Cardiac muscle cell (in vitro differentiated cells and primary cell): Measurements from ENCODE around the gene OGFOD2. TPM values are rescaled to one million over a fixed set of nuclear protein-coding genes. Genes with fewer than 3 reads are reported as not detected.

Source experiments
- DNase-seq, 2 donors: peaks; one replicate each; pipeline versions ENCODE4 v3.0.0 to v3.0.0-alpha.2; 2010 to 2017; ENCODE audit warnings: low read depth in 1 of 2, low spot score in 1 of 2
- H3K27ac ChIP-seq: fragments of 200-600 bp; sonication (generic); 2 replicates; pipeline ENCODE4 v1.5.1; 2016
- H3K27me3 ChIP-seq: fragments of 200-600 bp; sonication (generic); 2 replicates; pipeline ENCODE4 v1.6.0; 2016; ENCODE audit warnings: control low read depth
- H3K36me3 ChIP-seq: fragments of 200-600 bp; sonication (generic); 2 replicates; pipeline ENCODE4 v1.5.1; 2016; ENCODE audit warnings: control low read depth
- H3K4me1 ChIP-seq: fragments of 200-600 bp; sonication (generic); 2 replicates; pipeline ENCODE4 v1.8.1; 2017; ENCODE audit warnings: low read depth, mild to moderate bottlenecking, mixed run types
- H3K4me3 ChIP-seq: fragments of 200-600 bp; sonication (generic); 2 replicates; pipeline ENCODE4 v1.5.1; 2016; ENCODE audit warnings: mild to moderate bottlenecking
- H3K9me3 ChIP-seq: fragments of 200-600 bp; sonication (generic); 2 replicates; pipeline ENCODE4 v1.5.1; 2017; ENCODE audit warnings: low read depth, mild to moderate bottlenecking, control low read depth
- CTCF ChIP-seq: IDR thresholded peaks from 2 replicates; pipeline ENCODE4 v1.5.1; 2012; ENCODE audit warnings: low read depth, mild to moderate bottlenecking, low read length
- polyA plus RNA-seq: library from polyadenylated mRNA; unstranded; fragments of >200 nt; fragmentation: Nextera tagmentation; extraction: Ambion mirVana; gene quantifications from 2 replicates; pipeline ENCODE4 v1.2.1, GENCODE V29; 2016
- total RNA-seq: library from RNA; depleted of rRNA; stranded (reverse); fragments of >200 nt; gene quantifications from 2 replicates; pipeline ENCODE4 v1.2.3, GENCODE V29; 2016

The OGFOD2 gene
- total and polyA plus RNA-seq, 2 experiments from 2014 or later, result 41.8 to 44.4 TPM

DNA sequence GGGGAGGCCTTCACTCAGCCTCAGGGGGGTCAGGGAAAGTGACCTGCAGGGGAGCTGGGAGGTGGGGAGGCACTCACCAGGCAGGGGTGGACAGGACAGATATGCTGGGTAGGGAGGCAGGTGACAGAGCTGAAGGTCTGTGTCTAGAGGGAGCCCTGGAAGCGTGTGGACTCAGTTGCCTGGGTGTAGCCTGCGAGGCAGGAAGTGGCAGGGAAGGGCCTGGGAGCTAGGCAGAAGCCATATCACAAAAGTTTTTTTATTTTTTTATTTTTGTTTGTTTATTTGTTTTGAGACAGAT lies 44.7 kb downstream of the OGFOD2 start:
- TF ChIP-seq CTCF, result no peak

DNA sequence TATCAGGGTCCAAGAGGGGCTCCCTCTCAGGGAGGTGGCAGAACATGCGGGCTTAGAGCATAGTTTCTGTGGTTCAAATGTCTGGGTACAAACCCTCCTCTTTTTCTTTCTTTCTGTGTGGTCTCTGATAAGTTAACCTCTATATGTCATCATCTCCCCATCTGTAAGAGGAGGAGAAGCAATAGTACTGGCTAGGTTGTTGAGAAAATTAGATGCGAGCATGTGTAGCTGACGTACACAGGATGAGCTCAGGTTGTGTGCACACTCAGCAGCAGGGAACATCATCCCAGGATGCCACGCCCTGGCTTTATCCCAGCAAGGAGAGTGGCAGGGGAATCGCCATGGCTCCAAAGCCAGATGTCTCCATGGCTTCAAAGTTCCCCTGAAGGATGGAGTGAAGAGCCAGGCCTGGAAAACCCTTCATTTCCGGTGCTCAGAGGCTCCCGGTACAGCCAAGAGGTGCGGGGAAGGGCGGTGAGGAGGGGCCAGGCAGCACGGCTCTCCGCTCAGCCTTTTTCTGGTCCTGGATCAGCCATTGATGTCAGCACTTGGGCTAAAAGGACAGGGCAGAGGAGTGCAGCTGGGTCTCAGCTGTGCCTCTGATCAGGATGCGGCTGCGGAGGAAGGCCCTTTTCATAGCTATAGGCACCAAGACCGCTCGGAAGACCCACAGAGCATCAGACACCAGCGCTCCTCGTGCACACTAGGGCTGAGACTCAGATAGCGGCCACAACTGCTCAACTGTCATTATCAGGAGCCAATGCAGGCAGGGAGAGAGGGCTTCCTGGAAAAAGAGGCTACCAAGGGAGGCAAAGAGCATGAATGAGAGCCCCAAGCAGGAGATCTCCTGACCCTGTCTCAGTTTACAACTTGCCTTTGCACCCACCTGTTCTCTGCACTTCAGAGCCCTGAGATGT lies 46.9 kb downstream of the OGFOD2 start:
- DNase-seq, result no peak
- Histone ChIP-seq H3K4me1 (no peaks in the 10 kb centered on the region), H3K36me3 (no peaks in the 10 kb centered on the region), H3K27ac (no peak overlapping the region), H3K4me3 (no peak overlapping the region), H3K9me3 (no peaks in the 10 kb centered on the region), H3K27me3 (no peaks in the 10 kb centered on the region)
- no peak for TF ChIP-seq CTCF

More for the DNA sequence above, 44.7 kb downstream of the OGFOD2 start:
- no peaks in the 10 kb centered on the region for H3K27me3 ChIP-seq
- no peaks in the 10 kb centered on the region for H3K4me1 ChIP-seq
- no peaks in the 10 kb centered on the region for H3K9me3 ChIP-seq
- no peak for DNase-seq
- no peak overlapping the region for H3K4me3 ChIP-seq
- H3K36me3 ChIP-seq, result no peaks in the 10 kb centered on the region
- H3K27ac ChIP-seq, result no peak overlapping the region

GRCh38 chr12:123022846-123023245 lies 47.8 kb downstream of the OGFOD2 start:
- Histone ChIP-seq H3K4me3 (no peak overlapping the region), H3K36me3 (no peaks in the 10 kb centered on the region), H3K9me3 (no peaks in the 10 kb centered on the region), H3K27ac (no peak overlapping the region), H3K4me1 (no peaks in the 10 kb centered on the region), H3K27me3 (no peaks in the 10 kb centered on the region)
- no peak for TF ChIP-seq CTCF
- no peak for DNase-seq

GRCh38 chr12:123024819-123025391 lies 49.9 kb downstream of the OGFOD2 start:
- no peak for TF ChIP-seq CTCF
- Histone ChIP-seq H3K36me3 (no peaks in the 10 kb centered on the region), H3K27me3 (no peaks in the 10 kb centered on the region), H3K27ac (no peak overlapping the region), H3K4me3 (no peak overlapping the region), H3K4me1 (no peaks in the 10 kb centered on the region), H3K9me3 (no peaks in the 10 kb centered on the region)
- DNase-seq, result no peak

DNA sequence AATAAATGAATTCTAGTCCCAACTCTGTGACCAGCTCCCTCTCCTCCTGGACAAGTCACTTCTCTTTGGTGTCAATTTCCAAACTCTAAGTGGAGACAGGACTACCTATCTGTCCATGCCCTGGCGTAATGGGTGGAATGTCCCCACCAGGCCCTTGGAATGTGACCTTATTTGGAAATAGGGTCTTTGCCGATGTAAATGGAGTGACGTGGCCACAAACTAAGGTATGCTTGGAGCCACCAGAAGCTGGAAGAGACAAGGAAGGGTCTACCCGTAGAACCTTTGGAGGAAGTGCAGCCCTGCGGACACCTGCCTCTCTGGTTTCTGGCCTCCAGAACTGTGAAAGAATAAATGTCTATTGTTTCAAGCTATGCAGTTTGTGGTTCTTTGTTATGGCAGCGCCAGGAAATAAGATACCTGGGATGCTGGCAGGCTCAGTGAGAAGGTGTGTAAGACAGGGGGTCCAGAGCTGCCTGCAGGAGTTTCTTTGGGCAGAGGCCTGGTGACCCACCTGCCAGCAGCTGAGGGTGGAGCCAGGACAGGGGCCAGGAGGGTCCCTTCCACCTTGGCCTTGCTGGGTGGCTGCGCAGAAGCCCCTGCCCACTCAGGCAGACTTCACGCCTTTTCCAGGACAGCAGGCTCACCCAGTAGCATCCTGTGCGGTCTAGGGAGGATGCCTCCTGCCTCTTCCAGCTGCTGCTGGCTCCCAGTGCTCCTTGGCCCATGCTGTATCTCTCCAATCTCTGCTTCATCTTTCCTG lies 51.2 kb downstream of the OGFOD2 start:
- Histone ChIP-seq H3K27me3 (peaks cover 5% of the 10 kb centered on the region), H3K4me3 (no peak overlapping the region), H3K9me3 (no peaks in the 10 kb centered on the region), H3K36me3 (no peaks in the 10 kb centered on the region), H3K4me1 (no peaks in the 10 kb centered on the region), H3K27ac (no peak overlapping the region)
- no peak for TF ChIP-seq CTCF
- no peak for DNase-seq
